ENCODE measurements around the gene CA10. TPM values are rescaled to one million over a fixed set of nuclear protein-coding genes. Genes with fewer than 3 reads are reported as not detected.

Gene CA10
- total and polyA plus RNA-seq, 2 donors (not counting 1 experiment from before 2014, with no cell fraction given) = not detected

DNA sequence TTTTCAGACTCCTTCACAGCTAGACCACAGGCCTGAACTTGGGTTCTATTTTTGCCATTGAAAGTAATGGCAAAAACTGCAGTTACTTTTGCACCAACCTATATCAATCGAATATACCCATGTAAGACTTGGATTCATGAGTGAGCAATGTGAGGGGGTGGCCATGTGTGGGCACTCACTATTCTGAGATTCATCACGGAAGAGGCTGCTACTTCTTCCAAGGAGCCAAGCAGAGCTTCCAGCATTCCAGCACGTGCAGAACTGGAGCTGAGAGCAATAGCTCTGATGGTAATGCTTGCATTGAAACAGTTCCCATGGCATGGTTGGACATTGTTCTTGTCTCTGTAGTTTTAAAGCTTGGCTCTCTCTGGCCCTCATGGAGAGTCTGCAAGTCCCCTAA, 327.6 kb downstream of the CA10 start:
- H3K9me3 ChIP-seq (ENCODE audit: control extremely low read depth in 1 of 3, control insufficient read depth in 2 of 3, insufficient read depth in 1 of 3, low read length in 2 of 3) = no peaks in the 10 kb centered on the region
- H3K27ac Mint-ChIP-seq = no peak overlapping the region
- H3K4me1 Mint-ChIP-seq = no peaks in the 10 kb centered on the region
- POLR2A ChIA-PET = no interaction called here
- intact Hi-C loops (cut with micrococcal nuclease) = no loop called here
- H3K27me3 ChIP-seq (replicated peaks in 1 of 4; ENCODE audit: control extremely low read depth in 1 of 4, control insufficient read depth in 3 of 4, insufficient read depth in 4 of 4, low read length in 3 of 4) = no peaks in the 10 kb centered on the region
- no peak overlapping the region for H3K4me3 Mint-ChIP-seq
- no peaks in the 10 kb centered on the region for H3K27me3 Mint-ChIP-seq
- DNase-seq (no peak), ATAC-seq (ENCODE audit: low read depth) (no peak)
- H3K27ac ChIP-seq (ENCODE audit: low read length in 2 of 2) = no peak overlapping the region
- H2AFZ ChIP-seq (ENCODE audit: insufficient read depth, low read depth, low read length, poor library complexity, severe bottlenecking) = no peak overlapping the region
- no peaks in the 10 kb centered on the region for H3K4me1 ChIP-seq (ENCODE audit: control insufficient read depth in 2 of 2, insufficient read depth in 2 of 2, low read length in 2 of 2)
- H3K36me3 ChIP-seq (replicated peaks in 1 of 2; ENCODE audit: control extremely low read depth in 1 of 2, control insufficient read depth in 1 of 2, extremely low read depth in 1 of 2, insufficient read depth in 2 of 2, low read length in 1 of 2) = no peaks in the 10 kb centered on the region
- no peak overlapping the region for H3K4me2 ChIP-seq (replicated peaks; ENCODE audit: low read depth, low read length, poor library complexity, severe bottlenecking)
- CTCF ChIA-PET = no interaction called here
- H3K4me3 ChIP-seq (ENCODE audit: control extremely low read depth in 1 of 5, extremely low read depth in 1 of 5, insufficient read depth in 1 of 5, low read depth in 2 of 5, low read length in 4 of 5) = no peak overlapping the region
- no peak overlapping the region for H3K9ac ChIP-seq (ENCODE audit: low read length)
- H4K20me1 ChIP-seq (ENCODE audit: control insufficient read depth, insufficient read depth, low read length, poor library complexity, severe bottlenecking) = no peaks in the 10 kb centered on the region
- WGBS (ENCODE audit: insufficient coverage) = 64% methylated on average over 2 of the region's 3 CpGs
- no peaks in the 10 kb centered on the region for H3K9me3 Mint-ChIP-seq (ENCODE audit: insufficient read depth)
- no peak for TF ChIP-seq EZH2 (IDR thresholded peaks at IDR 0.05; ENCODE audit: borderline replicate concordance, insufficient read depth, low read depth, low read length, poor library complexity, severe bottlenecking)
- no peak for TF ChIP-seq CTCF (IDR thresholded peaks at IDR 0.05)
- no peaks in the 10 kb centered on the region for H3K79me2 ChIP-seq (ENCODE audit: control insufficient read depth, insufficient read depth, low read length)

- Histone ChIP-seq H3K4me3 (ENCODE audit: control extremely low read depth in 1 of 5, extremely low read depth in 1 of 5, insufficient read depth in 1 of 5, low read depth in 2 of 5, low read length in 4 of 5) (no peak overlapping the region), H3K27ac (ENCODE audit: low read length in 2 of 2) (no peak overlapping the region), H3K4me1 (ENCODE audit: control insufficient read depth in 2 of 2, insufficient read depth in 2 of 2, low read length in 2 of 2) (no peaks in the 10 kb centered on the region), H3K9ac (ENCODE audit: low read length) (no peak overlapping the region), H4K20me1 (ENCODE audit: control insufficient read depth, insufficient read depth, low read length, poor library complexity, severe bottlenecking) (no peaks in the 10 kb centered on the region), H3K36me3 (replicated peaks in 1 of 2; ENCODE audit: control extremely low read depth in 1 of 2, control insufficient read depth in 1 of 2, extremely low read depth in 1 of 2, insufficient read depth in 2 of 2, low read length in 1 of 2) (no peaks in the 10 kb centered on the region), H3K27me3 (replicated peaks in 1 of 4; ENCODE audit: control extremely low read depth in 1 of 4, control insufficient read depth in 3 of 4, insufficient read depth in 4 of 4, low read length in 3 of 4) (no peaks in the 10 kb centered on the region), H2AFZ (ENCODE audit: insufficient read depth, low read depth, low read length, poor library complexity, severe bottlenecking) (no peak overlapping the region), H3K9me3 (ENCODE audit: control extremely low read depth in 1 of 3, control insufficient read depth in 2 of 3, insufficient read depth in 1 of 3, low read length in 2 of 3) (no peaks in the 10 kb centered on the region), H3K79me2 (ENCODE audit: control insufficient read depth, insufficient read depth, low read length) (no peaks in the 10 kb centered on the region), H3K4me2 (replicated peaks; ENCODE audit: low read depth, low read length, poor library complexity, severe bottlenecking) (no peak overlapping the region)
- no CpG with 5 or more reads among the region's 1 CpG for WGBS (ENCODE audit: insufficient coverage)
- TF ChIP-seq CTCF (IDR thresholded peaks at IDR 0.05) = no peak
- TF ChIP-seq EZH2 (IDR thresholded peaks at IDR 0.05; ENCODE audit: borderline replicate concordance, insufficient read depth, low read depth, low read length, poor library complexity, severe bottlenecking) = no peak
- intact Hi-C loops (cut with micrococcal nuclease) = no loop called here
- Mint-ChIP-seq H3K27ac (no peak overlapping the region), H3K27me3 (no peaks in the 10 kb centered on the region), H3K9me3 (ENCODE audit: insufficient read depth) (no peaks in the 10 kb centered on the region), H3K4me3 (no peak overlapping the region), H3K4me1 (no peaks in the 10 kb centered on the region)
- DNase-seq = no peak
- CTCF ChIA-PET = no interaction called here
- no peak for ATAC-seq (ENCODE audit: low read depth)
- POLR2A ChIA-PET = no interaction called here
These were observed 328.1 kb downstream of the CA10 start for GRCh38 chr17:51830451-51830850.
